Type B pancreatic cell (in vitro differentiated cells): Measurements from ENCODE around the gene PTCD3. TPM values are rescaled to one million over a fixed set of nuclear protein-coding genes. Genes with fewer than 3 reads are reported as not detected.

Experiments used
- DNase-seq: peaks from one replicate; pipeline ENCODE4 v3.0.0; 2021; ENCODE audit warnings: mixed read lengths; ENCODE audit not compliant: unreplicated experiment; ENCODE audit errors: extremely low spot score
- H3K27ac Mint-ChIP-seq: 2 replicates; pipeline ENCODE4 v1.8.0; 2021; ENCODE audit warnings: mild to moderate bottlenecking, mixed read lengths
- H3K27me3 Mint-ChIP-seq: 2 replicates; pipeline ENCODE4 v1.8.0; 2021; ENCODE audit warnings: mixed read lengths
- H3K36me3 Mint-ChIP-seq: 2 replicates; pipeline ENCODE4 v1.8.0; 2021; ENCODE audit warnings: mixed read lengths
- H3K4me1 Mint-ChIP-seq: one replicate; pipeline ENCODE4 v1.8.0; 2021; ENCODE audit warnings: mixed read lengths; ENCODE audit not compliant: unreplicated experiment
- H3K4me3 Mint-ChIP-seq: 2 replicates; pipeline ENCODE4 v1.8.0; 2021; ENCODE audit warnings: mild to moderate bottlenecking, mixed read lengths
- H3K9me3 Mint-ChIP-seq: 2 replicates; pipeline ENCODE4 v1.8.0; 2021; ENCODE audit warnings: mixed read lengths
- total RNA-seq: library from RNA; stranded (reverse); gene quantifications from 2 replicates; pipeline ENCODE4 v1.2.1, GENCODE V29; 2021; ENCODE audit warnings: low replicate concordance
- TF ChIP-seq, protein P1 (sequence below): fragments of 200-600 bp; sonication (generic); conservative IDR thresholded peaks from 2 replicates; pipeline ENCODE4 v1.5.0; 2021; ENCODE audit warnings: antibody characterized with exemption, mild to moderate bottlenecking

The PTCD3 gene
- total RNA-seq, 1 donor from 2014 or later = 155 TPM

DNA sequence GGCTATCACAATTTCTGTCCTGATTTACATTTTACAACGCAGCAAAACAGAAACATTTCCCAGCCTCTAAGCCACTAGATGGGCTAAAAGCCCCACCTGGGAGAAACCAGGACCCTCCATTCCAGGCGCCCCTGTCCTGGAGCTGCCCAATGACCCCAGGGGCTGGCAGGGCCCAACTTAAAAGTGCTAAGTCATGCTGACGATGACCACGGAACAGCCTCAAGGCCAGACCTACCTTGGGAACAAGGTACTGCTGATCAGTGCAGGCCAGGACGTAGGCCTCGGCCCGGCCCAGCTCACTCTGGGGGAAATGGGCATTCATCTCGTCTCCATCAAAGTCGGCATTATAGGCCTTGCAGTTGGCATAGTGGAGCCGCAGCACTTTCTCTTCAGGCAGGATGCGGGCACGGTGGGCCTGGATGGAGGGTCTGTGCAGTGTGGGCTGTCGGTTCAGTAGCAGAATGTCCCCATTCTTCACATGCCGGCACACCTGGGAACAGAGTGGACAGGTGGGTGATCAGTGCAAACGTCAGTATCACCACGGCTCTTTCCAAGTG is 36.2 kb upstream of the PTCD3 start:
- H3K4me3 Mint-ChIP-seq = no peak overlapping the region
- H3K27ac Mint-ChIP-seq = no peak overlapping the region
- TF ChIP-seq, protein P1, sequence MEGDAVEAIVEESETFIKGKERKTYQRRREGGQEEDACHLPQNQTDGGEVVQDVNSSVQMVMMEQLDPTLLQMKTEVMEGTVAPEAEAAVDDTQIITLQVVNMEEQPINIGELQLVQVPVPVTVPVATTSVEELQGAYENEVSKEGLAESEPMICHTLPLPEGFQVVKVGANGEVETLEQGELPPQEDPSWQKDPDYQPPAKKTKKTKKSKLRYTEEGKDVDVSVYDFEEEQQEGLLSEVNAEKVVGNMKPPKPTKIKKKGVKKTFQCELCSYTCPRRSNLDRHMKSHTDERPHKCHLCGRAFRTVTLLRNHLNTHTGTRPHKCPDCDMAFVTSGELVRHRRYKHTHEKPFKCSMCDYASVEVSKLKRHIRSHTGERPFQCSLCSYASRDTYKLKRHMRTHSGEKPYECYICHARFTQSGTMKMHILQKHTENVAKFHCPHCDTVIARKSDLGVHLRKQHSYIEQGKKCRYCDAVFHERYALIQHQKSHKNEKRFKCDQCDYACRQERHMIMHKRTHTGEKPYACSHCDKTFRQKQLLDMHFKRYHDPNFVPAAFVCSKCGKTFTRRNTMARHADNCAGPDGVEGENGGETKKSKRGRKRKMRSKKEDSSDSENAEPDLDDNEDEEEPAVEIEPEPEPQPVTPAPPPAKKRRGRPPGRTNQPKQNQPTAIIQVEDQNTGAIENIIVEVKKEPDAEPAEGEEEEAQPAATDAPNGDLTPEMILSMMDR = no peak
- DNase-seq = no peak
- no peaks in the 10 kb centered on the region for H3K4me1 Mint-ChIP-seq
- H3K9me3 Mint-ChIP-seq = peaks cover 6% of the 10 kb centered on the region
- H3K36me3 Mint-ChIP-seq = peaks cover 37% of the 10 kb centered on the region
- H3K27me3 Mint-ChIP-seq = no peaks in the 10 kb centered on the region

DNA sequence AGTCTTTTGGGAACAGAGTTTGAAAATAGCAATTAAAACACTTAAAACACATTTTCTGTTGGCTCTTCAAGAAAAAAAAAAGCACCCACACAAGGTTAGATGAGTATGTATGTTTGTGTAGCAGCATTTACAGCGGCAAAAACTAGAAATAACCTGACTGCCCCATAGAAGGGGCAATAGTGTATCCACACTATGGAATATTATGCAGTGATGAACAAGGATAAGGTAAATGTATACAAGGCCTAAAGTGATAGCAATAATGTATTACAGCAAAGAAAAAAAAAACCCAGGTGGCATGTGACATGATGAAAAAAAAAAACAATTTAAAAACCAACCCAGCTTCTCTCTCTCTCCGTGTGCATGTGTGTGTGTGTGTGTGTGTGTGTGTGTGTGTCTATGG is 35.2 kb upstream of the PTCD3 start:
- H3K27me3 Mint-ChIP-seq = no peaks in the 10 kb centered on the region
- no peak for DNase-seq
- no peak overlapping the region for H3K4me3 Mint-ChIP-seq
- H3K9me3 Mint-ChIP-seq = no peaks in the 10 kb centered on the region
- H3K36me3 Mint-ChIP-seq = peaks cover 27% of the 10 kb centered on the region
- TF ChIP-seq, protein P1 = no peak
- no peaks in the 10 kb centered on the region for H3K4me1 Mint-ChIP-seq
- no peak overlapping the region for H3K27ac Mint-ChIP-seq

DNA sequence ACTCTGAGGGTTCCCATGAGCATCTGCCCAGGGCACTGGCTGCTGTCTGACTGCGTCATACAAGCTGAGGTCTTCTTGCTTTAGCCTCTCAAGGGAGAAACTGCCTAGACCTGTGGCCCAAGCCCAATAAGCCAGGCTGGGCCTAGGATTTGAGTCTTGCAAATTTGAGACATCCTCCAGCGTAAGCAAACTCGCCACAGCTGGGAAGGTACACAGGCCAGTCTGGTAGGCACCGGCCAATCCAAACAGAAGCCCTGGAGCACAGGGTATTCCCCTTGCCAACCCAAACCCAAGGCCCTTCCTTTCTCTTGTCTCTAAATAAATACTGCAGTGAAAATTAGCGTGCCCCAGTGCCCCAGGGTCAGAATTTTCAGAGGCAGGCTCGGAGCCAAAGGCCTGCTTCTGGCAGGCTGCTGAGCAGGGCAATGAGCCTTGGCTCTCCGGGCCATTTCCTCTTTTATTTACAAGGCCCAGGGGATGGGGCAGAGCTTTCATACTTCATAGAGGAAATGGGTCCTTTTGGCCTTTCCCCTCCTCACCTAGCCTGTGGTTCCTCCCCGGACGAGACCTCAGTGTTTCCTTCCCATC is 33.7 kb upstream of the PTCD3 start:
- Mint-ChIP-seq H3K4me3 (no peak overlapping the region), H3K36me3 (peaks cover 20% of the 10 kb centered on the region), H3K4me1 (no peaks in the 10 kb centered on the region), H3K27ac (no peak overlapping the region), H3K9me3 (no peaks in the 10 kb centered on the region), H3K27me3 (no peaks in the 10 kb centered on the region)
- no peak for DNase-seq
- TF ChIP-seq, protein P1 = no peak

DNA sequence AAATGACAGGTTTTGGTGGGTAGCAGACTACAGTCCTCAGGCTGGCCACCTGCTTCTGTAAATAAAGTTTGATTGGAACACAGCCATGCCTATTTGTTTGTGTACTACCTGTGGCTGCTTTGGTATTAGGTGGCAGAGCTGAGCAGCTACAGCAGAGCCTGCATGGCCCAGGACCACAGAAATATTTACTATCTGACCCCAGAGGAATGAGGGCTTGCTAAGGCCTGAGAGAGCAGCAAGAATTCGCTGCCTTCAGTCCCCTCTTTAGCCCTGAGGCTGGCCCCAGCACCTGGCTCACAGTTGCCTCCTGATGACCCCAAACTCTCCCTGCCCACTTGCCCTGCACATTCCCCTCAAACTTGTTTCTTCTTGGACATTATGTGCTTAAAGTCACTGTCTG is 32.8 kb upstream of the PTCD3 start:
- TF ChIP-seq, protein P1 = no peak
- no peaks in the 10 kb centered on the region for H3K4me1 Mint-ChIP-seq
- no peak for DNase-seq
- no peaks in the 10 kb centered on the region for H3K27me3 Mint-ChIP-seq
- H3K4me3 Mint-ChIP-seq = no peak overlapping the region
- peaks cover 24% of the 10 kb centered on the region for H3K36me3 Mint-ChIP-seq
- no peak overlapping the region for H3K27ac Mint-ChIP-seq
- H3K9me3 Mint-ChIP-seq = no peaks in the 10 kb centered on the region

DNA sequence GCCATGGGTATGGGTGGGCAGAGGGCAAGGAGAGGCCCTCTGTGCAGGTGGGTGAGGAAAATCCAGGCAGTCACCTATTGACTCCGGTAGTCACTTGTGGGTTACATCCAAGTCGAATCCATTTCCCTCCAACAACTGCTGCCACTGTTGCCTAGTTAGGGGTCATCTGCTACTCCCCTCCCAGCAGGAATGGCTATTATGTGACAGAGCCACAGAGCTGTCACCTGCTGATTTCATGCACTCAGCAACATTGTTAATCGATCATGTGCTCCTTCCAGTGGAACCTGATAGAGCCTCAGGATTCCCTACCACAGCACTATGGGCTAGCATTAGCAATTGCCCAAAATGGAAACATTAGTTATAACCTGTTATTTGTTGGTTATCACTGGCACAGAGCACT is 31.8 kb upstream of the PTCD3 start:
- TF ChIP-seq, protein P1 = no peak

More for the DNA sequence above, 31.8 kb upstream of the PTCD3 start:
- H3K9me3 Mint-ChIP-seq = no peaks in the 10 kb centered on the region
- no peaks in the 10 kb centered on the region for H3K27me3 Mint-ChIP-seq
- no peaks in the 10 kb centered on the region for H3K4me1 Mint-ChIP-seq
- no peak overlapping the region for H3K4me3 Mint-ChIP-seq
- no peak overlapping the region for H3K27ac Mint-ChIP-seq
- no peak for DNase-seq
- peaks cover 22% of the 10 kb centered on the region for H3K36me3 Mint-ChIP-seq
